ENCODE measurements around the gene TRPC1.

TRPC1 gene

DNA sequence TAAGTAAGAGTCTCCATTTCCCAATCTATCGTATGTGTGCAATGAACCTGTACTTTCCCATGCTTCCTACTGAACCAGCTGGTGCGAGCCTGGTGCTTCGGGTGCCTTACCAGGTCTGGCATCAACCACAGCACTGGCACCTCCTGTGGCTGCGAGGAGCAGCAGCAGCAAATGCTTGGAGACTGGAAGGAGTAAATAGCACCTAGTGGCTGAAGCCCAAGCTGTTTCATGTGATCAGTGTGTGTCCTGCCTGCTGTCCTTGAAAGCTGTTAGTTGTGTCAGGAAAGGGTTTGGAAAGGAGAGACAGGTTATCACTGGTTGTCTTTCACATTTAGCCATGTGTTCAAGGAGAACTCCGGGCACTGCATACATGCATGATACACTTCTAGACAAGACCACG, 133.2 kb downstream of the TRPC1 start:
- H3K4me3 ChIP-seq (ENCODE audit: control insufficient read depth, low read depth, low read length), result no peak overlapping the region
- no peak for DNase-seq (ENCODE audit: low read depth)
- TF ChIP-seq, protein P1, sequence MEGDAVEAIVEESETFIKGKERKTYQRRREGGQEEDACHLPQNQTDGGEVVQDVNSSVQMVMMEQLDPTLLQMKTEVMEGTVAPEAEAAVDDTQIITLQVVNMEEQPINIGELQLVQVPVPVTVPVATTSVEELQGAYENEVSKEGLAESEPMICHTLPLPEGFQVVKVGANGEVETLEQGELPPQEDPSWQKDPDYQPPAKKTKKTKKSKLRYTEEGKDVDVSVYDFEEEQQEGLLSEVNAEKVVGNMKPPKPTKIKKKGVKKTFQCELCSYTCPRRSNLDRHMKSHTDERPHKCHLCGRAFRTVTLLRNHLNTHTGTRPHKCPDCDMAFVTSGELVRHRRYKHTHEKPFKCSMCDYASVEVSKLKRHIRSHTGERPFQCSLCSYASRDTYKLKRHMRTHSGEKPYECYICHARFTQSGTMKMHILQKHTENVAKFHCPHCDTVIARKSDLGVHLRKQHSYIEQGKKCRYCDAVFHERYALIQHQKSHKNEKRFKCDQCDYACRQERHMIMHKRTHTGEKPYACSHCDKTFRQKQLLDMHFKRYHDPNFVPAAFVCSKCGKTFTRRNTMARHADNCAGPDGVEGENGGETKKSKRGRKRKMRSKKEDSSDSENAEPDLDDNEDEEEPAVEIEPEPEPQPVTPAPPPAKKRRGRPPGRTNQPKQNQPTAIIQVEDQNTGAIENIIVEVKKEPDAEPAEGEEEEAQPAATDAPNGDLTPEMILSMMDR (conservative IDR thresholded peaks at IDR 0.05; ENCODE audit: control insufficient read depth, insufficient read depth, low read depth, low read length), result no peak
